HepG2 (cell line): ENCODE measurements around the gene UBL5. TPM values are rescaled to one million over a fixed set of nuclear protein-coding genes. Genes with fewer than 3 reads are reported as not detected.
A peak's percentile ranks its signal among the peaks of the same experiment; 100 is the strongest.

Experiments
- ARID3A ChIP-seq: IDR thresholded peaks from 2 replicates; pipeline ENCODE4 v1.6.1; 2012; ENCODE audit warnings: low read depth, low read length, improper control_type of control experiment
- ATF1 ChIP-seq: IDR thresholded peaks from 2 replicates; pipeline ENCODE4 v1.6.1; 2016; ENCODE audit warnings: mild to moderate bottlenecking, control low read depth
- CENPT ChIP-seq: sonication (generic); formaldehyde crosslinking; IDR thresholded peaks from 2 replicates; pipeline ENCODE4 v1.8.0; 2022; ENCODE audit warnings: low read depth, mild to moderate bottlenecking, moderate library complexity, missing genetic modification reagents
- DPF2 ChIP-seq: sonication (generic); formaldehyde crosslinking; IDR thresholded peaks from 2 replicates; pipeline ENCODE4 v1.4.0; 2020; ENCODE audit warnings: mild to moderate bottlenecking, low read depth, missing genetic modification reagents, borderline replicate concordance
- ELF3 ChIP-seq: IDR thresholded peaks from 2 replicates; pipeline ENCODE4 v1.6.1; 2016; ENCODE audit warnings: missing genetic modification reagents, missing compliant biosample characterization
- FOXA1 ChIP-seq, 2 experiments: fragments of 450-650 bp in 1 of 2; sonication (generic) in 1 of 2; formaldehyde crosslinking in 1 of 2; IDR thresholded peaks; 2 replicates each; pipeline versions ENCODE4 v1.4.0 to v1.6.1; 2016 to 2020; ENCODE audit warnings: missing genetic modification reagents in 1 of 2
- HES4 ChIP-seq: sonication (generic); formaldehyde crosslinking; IDR thresholded peaks from 2 replicates; pipeline ENCODE4 v1.9.0; 2021; ENCODE audit warnings: mild to moderate bottlenecking, missing genetic modification reagents, borderline replicate concordance
- HMG20A ChIP-seq: IDR thresholded peaks from 2 replicates; pipeline ENCODE4 v1.6.1; 2016; ENCODE audit warnings: borderline replicate concordance
- HOXA5 ChIP-seq: sonication (generic); formaldehyde crosslinking; IDR thresholded peaks from 2 replicates; pipeline ENCODE4 v1.4.0; 2020; ENCODE audit warnings: missing genetic modification reagents
- IKZF1 ChIP-seq: fragments of 450-650 bp; IDR thresholded peaks from 2 replicates; pipeline ENCODE4 v1.7.1; 2016
- KLF12 ChIP-seq: sonication (generic); formaldehyde crosslinking; IDR thresholded peaks from 2 replicates; pipeline ENCODE4 v1.4.0; 2020; ENCODE audit warnings: missing genetic modification reagents, borderline replicate concordance
- MAF1 ChIP-seq: sonication (generic); formaldehyde crosslinking; IDR thresholded peaks from 2 replicates; pipeline ENCODE4 v1.5.0; 2020; ENCODE audit warnings: missing genetic modification reagents, borderline replicate concordance
- MAX ChIP-seq: IDR thresholded peaks from 2 replicates; pipeline ENCODE4 v1.6.1; 2012; ENCODE audit warnings: inconsistent platforms
- NAIF1 ChIP-seq: sonication (generic); formaldehyde crosslinking; IDR thresholded peaks from 2 replicates; pipeline ENCODE4 v1.5.0; 2020; ENCODE audit warnings: mild to moderate bottlenecking, missing genetic modification reagents, borderline replicate concordance
- NR2F1 ChIP-seq, 2 experiments: fragments of 450-650 bp in 1 of 2; formaldehyde crosslinking in 1 of 2; IDR thresholded peaks; 2 replicates each; pipeline versions ENCODE4 v1.5.0 to v1.6.1; 2016 to 2020; ENCODE audit warnings: mild to moderate bottlenecking in 1 of 2, missing compliant biosample characterization in 1 of 2, missing genetic modification reagents in 1 of 2, moderate library complexity in 1 of 2
- NR2F6 ChIP-seq, 2 experiments: IDR thresholded peaks; 2 replicates each; pipeline ENCODE4 v1.6.1; 2016; ENCODE audit warnings: antibody characterized with exemption in 1 of 2, mild to moderate bottlenecking in 1 of 2
- PHB2 ChIP-seq: fragments of 450-650 bp; IDR thresholded peaks from 2 replicates; pipeline ENCODE4 v1.6.1; 2018; ENCODE audit not compliant: partially characterized antibody
- SNAI1 ChIP-seq: sonication (generic); formaldehyde crosslinking; IDR thresholded peaks from 2 replicates; pipeline ENCODE4 v1.5.0; 2020; ENCODE audit warnings: mild to moderate bottlenecking, missing genetic modification reagents, borderline replicate concordance
- SUZ12 ChIP-seq: fragments of 150-350 bp; IDR thresholded peaks from 2 replicates; pipeline ENCODE4 v1.6.1; 2014; ENCODE audit warnings: low read depth, low read length
- TFDP1 ChIP-seq: IDR thresholded peaks from 2 replicates; pipeline ENCODE4 v1.6.1; 2016; ENCODE audit warnings: missing compliant biosample characterization, missing genetic modification reagents, borderline replicate concordance
- TOPORS ChIP-seq: sonication (generic); formaldehyde crosslinking; IDR thresholded peaks from 2 replicates; pipeline ENCODE4 v1.8.0; 2023; ENCODE audit warnings: mild to moderate bottlenecking, missing genetic modification reagents
- TSC22D2 ChIP-seq: sonication (generic); formaldehyde crosslinking; IDR thresholded peaks from 2 replicates; pipeline ENCODE4 v1.5.1; 2020; ENCODE audit warnings: missing genetic modification reagents, mild to moderate bottlenecking, borderline replicate concordance
- XBP1 ChIP-seq: sonication (generic); formaldehyde crosslinking; IDR thresholded peaks from 2 replicates; pipeline ENCODE4 v1.5.0; 2020; ENCODE audit warnings: missing genetic modification reagents
- ZBTB33 ChIP-seq: sonication (generic); formaldehyde crosslinking; IDR thresholded peaks from 2 replicates; pipeline ENCODE4 v1.4.0; 2020; ENCODE audit warnings: missing genetic modification reagents
- ZFP41 ChIP-seq: sonication (generic); formaldehyde crosslinking; IDR thresholded peaks from 2 replicates; pipeline ENCODE4 v1.4.0; 2020; ENCODE audit warnings: mild to moderate bottlenecking, missing genetic modification reagents, borderline replicate concordance
- ZNF3 ChIP-seq: IDR thresholded peaks from 2 replicates; pipeline ENCODE4 v1.7.0; 2017; ENCODE audit warnings: inconsistent platforms
- polyA plus RNA-seq, 8 experiments: library from polyadenylated mRNA; depleted of rRNA in 3 of 8; stranded (reverse) in 7 of 8; unstranded in 1 of 8; fragments of >200 nt; fragmentation: Illumina TruSeq in 4 of 8; extraction: Trizol in 4 of 8; gene quantifications; 2 replicates each; pipeline versions ENCODE4 v1.2.1 to v1.2.3, GENCODE V29; 2011 to 2016; ENCODE audit warnings: low read depth in 4 of 8, missing spikeins in 1 of 8, mixed read lengths in 1 of 8; ENCODE audit not compliant: insufficient read depth in 1 of 8
- total RNA-seq, 5 experiments: library from RNA; depleted of rRNA; stranded (reverse); fragments of >200 nt; fragmentation: Illumina TruSeq; extraction: Trizol; gene quantifications; 2 replicates each; pipeline ENCODE4 v1.2.3, GENCODE V29; 2016; ENCODE audit warnings: low read depth in 1 of 5

Gene UBL5
- total and polyA plus RNA-seq, 2 of the 13 experiments (the other 11 are each of a cell fraction or from before 2014, with no cell fraction given) = 373 to 487 TPM

GRCh38 chr19:9834726-9835506, 7.2 kb downstream of the UBL5 start, which contains the start of gene PIN1 (continued):
- no peak for TF ChIP-seq HMG20A
- TF ChIP-seq HOXA5 = no peak
- TF ChIP-seq IKZF1 = no peak
- TF ChIP-seq PHB2 = no peak
- TF ChIP-seq NR2F1 (CRISPR knock-in tag; IDR thresholded peaks at IDR 0.05) = no peak
- no peak for TF ChIP-seq HES4 (CRISPR knock-in tag)
- no peak for TF ChIP-seq TOPORS (CRISPR knock-in tag)
- no peak for TF ChIP-seq XBP1 (CRISPR knock-in tag)
- TF ChIP-seq ELF3 (CRISPR knock-in tag) = peak; percentile 14; the same call in 1 of the 2 replicates
- peak; percentile 5; the same call in 1 of the 2 replicates for TF ChIP-seq MAX
- no peak for TF ChIP-seq DPF2
- no peak for TF ChIP-seq NAIF1 (CRISPR knock-in tag)
- TF ChIP-seq ZNF3 (CRISPR knock-in tag) = no peak
- no peak for TF ChIP-seq NR2F6 (IDR thresholded peaks at IDR 0.05)
- no peak for TF ChIP-seq NR2F6 (CRISPR knock-in tag; IDR thresholded peaks at IDR 0.05)
- no peak for TF ChIP-seq TSC22D2 (CRISPR knock-in tag)
- no peak for TF ChIP-seq SUZ12
- no peak for TF ChIP-seq ZFP41
- no peak for TF ChIP-seq ZBTB33 (CRISPR knock-in tag)
- peak; percentile 63; the same call in 1 of the 2 replicates for TF ChIP-seq KLF12 (CRISPR knock-in tag)
- no peak for TF ChIP-seq SNAI1 (CRISPR knock-in tag)
- TF ChIP-seq FOXA1 (IDR thresholded peaks at IDR 0.05) = no peak
- no peak for TF ChIP-seq FOXA1 (CRISPR knock-in tag; IDR thresholded peaks at IDR 0.05)
- no peak for TF ChIP-seq ARID3A
- TF ChIP-seq CENPT (CRISPR knock-in tag) = no peak
- TF ChIP-seq ATF1 (CRISPR knock-in tag) = peak; percentile 57; the same call in 1 of the 2 replicates
- TF ChIP-seq MAF1 (CRISPR knock-in tag) = no peak
- TF ChIP-seq TFDP1 = peak; percentile 51; the same call in 1 of the 2 replicates
